WTC11 (cell line): ENCODE results near the gene OPCML. TPM values are rescaled to one million over a fixed set of nuclear protein-coding genes. Genes with fewer than 3 reads are reported as not detected.

Experiments
- ATAC-seq: fragments of 200-7000 bp; cut with Tn5 transposase; 2 replicates; pipeline ENCODE4 v1.10.0; 2021; ENCODE audit warnings: mild to moderate bottlenecking, moderate library complexity
- CTCF ChIA-PET: fragments of 300-600 bp; sonication (Branson Sonifier 250); formaldehyde crosslinking; loops from one replicate; lab custom pipeline; 2021; ENCODE audit warnings: antibody characterized with exemption; lab: Charles Lee
- POLR2A ChIA-PET: fragments of 350-600 bp; sonication (Branson Sonifier 250); formaldehyde crosslinking; loops from one replicate; lab custom pipeline; 2021; ENCODE audit warnings: antibody characterized with exemption; lab: Charles Lee
- DNase-seq: peaks from one replicate; pipeline ENCODE4 v3.0.0; 2021; ENCODE audit warnings: low spot score
- H3K27ac Mint-ChIP-seq: 2 replicates; pipeline ENCODE4 v1.8.0; 2021; ENCODE audit warnings: mixed read lengths
- H3K27me3 Mint-ChIP-seq: 2 replicates; pipeline ENCODE4 v1.8.0; 2021; ENCODE audit warnings: low read depth, mild to moderate bottlenecking, moderate library complexity, mixed read lengths
- H3K36me3 Mint-ChIP-seq: 2 replicates; pipeline ENCODE4 v1.8.0; 2021; ENCODE audit warnings: mixed read lengths
- H3K4me1 Mint-ChIP-seq: 2 replicates; pipeline ENCODE4 v1.8.0; 2022; ENCODE audit warnings: mixed read lengths
- H3K4me3 Mint-ChIP-seq: 2 replicates; pipeline ENCODE4 v1.8.0; 2021; ENCODE audit warnings: mild to moderate bottlenecking, moderate library complexity, mixed read lengths
- H3K9me3 Mint-ChIP-seq: 2 replicates; pipeline ENCODE4 v1.8.0; 2021; ENCODE audit warnings: mixed read lengths
- ATF1 ChIP-seq: sonication (generic); formaldehyde crosslinking; IDR thresholded peaks from 2 replicates; pipeline ENCODE4 v1.8.1; 2023; ENCODE audit warnings: mild to moderate bottlenecking, moderate library complexity, missing genetic modification reagents
- ATF2 ChIP-seq: sonication (generic); formaldehyde crosslinking; IDR thresholded peaks from 2 replicates; pipeline ENCODE4 v1.8.1; 2022; ENCODE audit warnings: low read depth, missing genetic modification reagents, borderline replicate concordance
- CBFB ChIP-seq: sonication (generic); formaldehyde crosslinking; IDR thresholded peaks from 2 replicates; pipeline ENCODE4 v1.8.1; 2022; ENCODE audit warnings: mild to moderate bottlenecking, low read depth, missing genetic modification reagents
- CTCF ChIP-seq: fragments of 200-600 bp; IDR thresholded peaks from 2 replicates; pipeline ENCODE4 v1.8.0; 2022; ENCODE audit warnings: antibody characterized with exemption
- ELF4 ChIP-seq: sonication (generic); formaldehyde crosslinking; IDR thresholded peaks from 2 replicates; pipeline ENCODE4 v1.8.1; 2022; ENCODE audit warnings: low read depth, mild to moderate bottlenecking, moderate library complexity, missing genetic modification reagents
- ETV6 ChIP-seq: sonication (generic); formaldehyde crosslinking; IDR thresholded peaks from 2 replicates; pipeline ENCODE4 v1.8.1; 2022; ENCODE audit warnings: mild to moderate bottlenecking, missing genetic modification reagents
- FOXP1 ChIP-seq: sonication (generic); formaldehyde crosslinking; IDR thresholded peaks from 2 replicates; pipeline ENCODE4 v1.8.0; 2022; ENCODE audit warnings: missing genetic modification reagents, mild to moderate bottlenecking, moderate library complexity, borderline replicate concordance
- GRHL2 ChIP-seq: fragments of 250-450 bp; sonication (Bioruptor Pico); IDR thresholded peaks from 2 replicates; pipeline ENCODE4 v1.8.0; 2022; ENCODE audit warnings: mild to moderate bottlenecking, moderate library complexity; ENCODE audit not compliant: insufficient replicate concordance, severe bottlenecking
- NFE2L1 ChIP-seq: sonication (generic); formaldehyde crosslinking; IDR thresholded peaks from 2 replicates; pipeline ENCODE4 v1.8.1; 2023; ENCODE audit warnings: missing genetic modification reagents
- NR1H2 ChIP-seq: sonication (generic); formaldehyde crosslinking; IDR thresholded peaks from 2 replicates; pipeline ENCODE4 v1.9.0; 2021; ENCODE audit warnings: mild to moderate bottlenecking, moderate library complexity, missing genetic modification reagents
- USF2 ChIP-seq: sonication (generic); formaldehyde crosslinking; IDR thresholded peaks from 2 replicates; pipeline ENCODE4 v1.8.1; 2023; ENCODE audit warnings: mild to moderate bottlenecking, missing genetic modification reagents, moderate library complexity
- ZNF121 ChIP-seq: sonication (generic); formaldehyde crosslinking; IDR thresholded peaks from 2 replicates; pipeline ENCODE4 v1.8.0; 2023; ENCODE audit warnings: missing genetic modification reagents
- ZNF396 ChIP-seq: fragments of 250-450 bp; sonication (Bioruptor Pico); IDR thresholded peaks from 2 replicates; pipeline ENCODE4 v1.8.0; 2021; ENCODE audit warnings: mild to moderate bottlenecking, moderate library complexity, borderline replicate concordance
- ZNF532 ChIP-seq: fragments of 250-450 bp; sonication (Bioruptor Pico); IDR thresholded peaks from 2 replicates; pipeline ENCODE4 v1.9.0; 2021; ENCODE audit warnings: mild to moderate bottlenecking, borderline replicate concordance
- total RNA-seq: library from RNA; stranded (reverse); gene quantifications from 3 replicates; pipeline ENCODE4 v1.2.3, GENCODE V29; 2021

OPCML gene
- total RNA-seq, 1 experiment from 2014 or later = 1.5 TPM

- no peaks in the 10 kb centered on the region; the same call in 1 of the 2 replicates for H3K27me3 Mint-ChIP-seq
- ChIA-PET CTCF (interaction anchor here (0.9 to 1.7 kb wide), 2 partner anchors 26 to 132 kb away, joined by 4 to 8 read pairs; no protein-coding TSS in a partner anchor), POLR2A (interaction anchor here (1.0 kb wide), 1 partner anchor 30 kb away, joined by 4 read pairs; no protein-coding TSS in a partner anchor)
- H3K4me3 Mint-ChIP-seq = no peak overlapping the region
- TF ChIP-seq CTCF (no peak), CBFB (CRISPR knock-in tag) (no peak), ATF1 (CRISPR knock-in tag) (no peak), FOXP1 (no peak), NFE2L1 (no peak), ZNF532 (no peak), GRHL2 (CRISPR knock-in tag) (no peak), NR1H2 (CRISPR knock-in tag) (no peak), ZNF396 (CRISPR knock-in tag) (no peak), USF2 (CRISPR knock-in tag) (no peak), ATF2 (no peak), ELF4 (CRISPR knock-in tag) (no peak), ETV6 (CRISPR knock-in tag) (no peak)
- H3K36me3 Mint-ChIP-seq = no peaks in the 10 kb centered on the region
- no peak for DNase-seq
- no peaks in the 10 kb centered on the region for H3K9me3 Mint-ChIP-seq
- no peak for ATAC-seq
- H3K27ac Mint-ChIP-seq = no peak overlapping the region
- H3K4me1 Mint-ChIP-seq = peaks cover 15% of the 10 kb centered on the region
These were observed 17.5 kb upstream of the OPCML start for GRCh38 chr11:133549826-133550225.

- TF ChIP-seq ZNF121 (CRISPR knock-in tag) = no peak
- TF ChIP-seq, all 79 proteins: peak for 0
- no peak for DNase-seq
- ChIA-PET POLR2A (no interaction called here), CTCF (no interaction called here)
- Mint-ChIP-seq H3K4me3 (no peak overlapping the region), H3K4me1 (peaks cover 26% of the 10 kb centered on the region), H3K27me3 (no peaks in the 10 kb centered on the region; the same call in 1 of the 2 replicates), H3K9me3 (no peaks in the 10 kb centered on the region), H3K36me3 (no peaks in the 10 kb centered on the region), H3K27ac (no peak overlapping the region)
- no peak for ATAC-seq
These were observed 16.3 kb upstream of the OPCML start for GRCh38 chr11:133548641-133549040.
